Suprapubic skin (tissue), 4 donors: ENCODE data around the gene FER. TPM values are rescaled to one million over a fixed set of nuclear protein-coding genes. Genes with fewer than 3 reads are reported as not detected.

Experiments
- DNase-seq, 2 donors: peaks; one replicate each; pipeline ENCODE4 v3.0.0-alpha.2; 2019; ENCODE audit warnings: low spot score in 2 of 2
- H3K27ac ChIP-seq: fragments of 200-600 bp; sonication (generic); one replicate; pipeline ENCODE4 v1.5.1; 2019
- H3K27me3 ChIP-seq: fragments of 200-600 bp; sonication (generic); one replicate; pipeline ENCODE4 v1.5.1; 2019
- H3K36me3 ChIP-seq: fragments of 200-600 bp; sonication (generic); one replicate; pipeline ENCODE4 v1.5.1; 2019
- H3K4me1 ChIP-seq: fragments of 200-600 bp; sonication (generic); one replicate; pipeline ENCODE4 v1.5.1; 2019
- H3K4me3 ChIP-seq: fragments of 200-600 bp; sonication (generic); one replicate; pipeline ENCODE4 v1.5.1; 2019; ENCODE audit warnings: mild to moderate bottlenecking
- H3K9me3 ChIP-seq: fragments of 200-600 bp; sonication (generic); one replicate; pipeline ENCODE4 v1.5.1; 2019
- EP300 ChIP-seq: sonication (generic); formaldehyde crosslinking; IDR thresholded peaks from one replicate; pipeline ENCODE4 v1.6.1; 2017; ENCODE audit warnings: antibody characterized with exemption
- POLR2A ChIP-seq, 2 donors: fragments of 450-650 bp; IDR thresholded peaks; one replicate each; pipeline ENCODE4 v1.6.1; 2017; ENCODE audit warnings: antibody characterized with exemption in 2 of 2, mild to moderate bottlenecking in 2 of 2, moderate library complexity in 2 of 2
- POLR2AphosphoS5 ChIP-seq, 3 donors: sonication (generic); formaldehyde crosslinking; IDR thresholded peaks; one replicate each; pipeline ENCODE4 v1.6.1; 2017; ENCODE audit warnings: antibody characterized with exemption in 3 of 3
- WGBS: methylation state at CpG from one replicate; pipeline ENCODE4 v1.1.5; 2018; 5-methylcytosine and 5-hydroxymethylcytosine counted together
- total RNA-seq, 4 donors: library from RNA; depleted of rRNA; stranded (reverse); fragments of >200 nt; gene quantifications; one replicate each; pipeline ENCODE4 v1.1.0, GENCODE V29; 2016
- TF ChIP-seq, protein P1 (sequence below), 2 donors: fragments of 200-600 bp in 1 of 2; fragments of 450-650 bp in 1 of 2; sonication (generic) in 1 of 2; IDR thresholded peaks; one replicate each; pipeline ENCODE4 v1.5.1; 2016 to 2019; ENCODE audit warnings: antibody characterized with exemption in 2 of 2, mild to moderate bottlenecking in 1 of 2, moderate library complexity in 1 of 2

FER gene
- total RNA-seq, 4 donors from 2014 or later = 16.1 to 29.9 (median 23.3) TPM

DNA sequence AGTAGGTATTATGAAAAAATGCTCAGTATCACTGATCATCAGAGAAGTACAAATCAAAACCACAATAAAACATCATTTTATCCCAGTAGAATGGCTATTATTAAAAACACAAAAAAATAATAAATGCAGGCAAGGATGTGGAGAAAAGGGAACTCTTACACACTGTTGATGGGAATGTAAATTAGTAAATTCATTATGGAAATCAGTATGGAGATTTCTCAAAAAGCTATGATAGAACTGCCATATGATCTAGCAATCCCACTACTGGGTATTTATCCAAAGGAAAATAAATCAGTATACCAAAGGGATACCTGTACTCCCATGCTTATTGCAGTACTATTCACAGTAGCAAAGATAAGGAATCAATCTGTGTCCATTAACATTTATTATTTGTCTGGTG, 209.6 kb downstream of the FER start:
- no peak overlapping the region for H3K4me3 ChIP-seq
- H3K27me3 ChIP-seq = no peaks in the 10 kb centered on the region
- TF ChIP-seq EP300 = no peak
- no peak for TF ChIP-seq POLR2AphosphoS5 (IDR thresholded peaks at IDR 0.05)
- TF ChIP-seq, protein P1, sequence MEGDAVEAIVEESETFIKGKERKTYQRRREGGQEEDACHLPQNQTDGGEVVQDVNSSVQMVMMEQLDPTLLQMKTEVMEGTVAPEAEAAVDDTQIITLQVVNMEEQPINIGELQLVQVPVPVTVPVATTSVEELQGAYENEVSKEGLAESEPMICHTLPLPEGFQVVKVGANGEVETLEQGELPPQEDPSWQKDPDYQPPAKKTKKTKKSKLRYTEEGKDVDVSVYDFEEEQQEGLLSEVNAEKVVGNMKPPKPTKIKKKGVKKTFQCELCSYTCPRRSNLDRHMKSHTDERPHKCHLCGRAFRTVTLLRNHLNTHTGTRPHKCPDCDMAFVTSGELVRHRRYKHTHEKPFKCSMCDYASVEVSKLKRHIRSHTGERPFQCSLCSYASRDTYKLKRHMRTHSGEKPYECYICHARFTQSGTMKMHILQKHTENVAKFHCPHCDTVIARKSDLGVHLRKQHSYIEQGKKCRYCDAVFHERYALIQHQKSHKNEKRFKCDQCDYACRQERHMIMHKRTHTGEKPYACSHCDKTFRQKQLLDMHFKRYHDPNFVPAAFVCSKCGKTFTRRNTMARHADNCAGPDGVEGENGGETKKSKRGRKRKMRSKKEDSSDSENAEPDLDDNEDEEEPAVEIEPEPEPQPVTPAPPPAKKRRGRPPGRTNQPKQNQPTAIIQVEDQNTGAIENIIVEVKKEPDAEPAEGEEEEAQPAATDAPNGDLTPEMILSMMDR (IDR thresholded peaks at IDR 0.05) = no peak
- H3K27ac ChIP-seq = no peak overlapping the region
- H3K36me3 ChIP-seq = peaks cover under 1% of the 10 kb centered on the region
- DNase-seq = no peak
- no peaks in the 10 kb centered on the region for H3K4me1 ChIP-seq
- H3K9me3 ChIP-seq = no peaks in the 10 kb centered on the region

DNA sequence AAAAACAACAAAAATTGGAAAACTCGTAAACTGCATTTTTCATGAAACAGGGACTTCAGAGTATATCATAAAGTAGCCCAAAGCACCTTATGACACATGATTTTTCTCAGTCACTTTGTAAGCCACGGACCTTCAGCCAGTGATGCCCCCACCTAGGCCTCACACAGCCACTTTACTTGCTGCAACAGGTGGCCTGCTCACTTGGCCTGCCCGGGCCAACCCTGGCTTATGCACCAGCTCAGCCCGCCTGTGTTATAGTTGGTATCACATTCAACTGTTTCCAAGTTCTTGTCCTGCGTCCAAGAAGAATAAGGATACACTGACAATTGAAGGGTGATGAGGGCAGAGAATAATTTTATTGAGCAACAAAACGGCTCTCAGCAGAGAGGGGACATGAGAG, 219.2 kb downstream of the FER start:
- DNase-seq = no peak
- Histone ChIP-seq H3K27ac (no peak overlapping the region), H3K9me3 (no peaks in the 10 kb centered on the region), H3K36me3 (peaks cover 10% of the 10 kb centered on the region), H3K27me3 (no peaks in the 10 kb centered on the region), H3K4me3 (no peak overlapping the region), H3K4me1 (no peaks in the 10 kb centered on the region)
- 95% methylated on average over 6 of the region's 6 CpGs for WGBS
- TF ChIP-seq POLR2A (IDR thresholded peaks at IDR 0.05) (no peak), EP300 (no peak), POLR2AphosphoS5 (IDR thresholded peaks at IDR 0.05) (no peak)
- TF ChIP-seq, protein P1 (IDR thresholded peaks at IDR 0.05) = no peak

DNA sequence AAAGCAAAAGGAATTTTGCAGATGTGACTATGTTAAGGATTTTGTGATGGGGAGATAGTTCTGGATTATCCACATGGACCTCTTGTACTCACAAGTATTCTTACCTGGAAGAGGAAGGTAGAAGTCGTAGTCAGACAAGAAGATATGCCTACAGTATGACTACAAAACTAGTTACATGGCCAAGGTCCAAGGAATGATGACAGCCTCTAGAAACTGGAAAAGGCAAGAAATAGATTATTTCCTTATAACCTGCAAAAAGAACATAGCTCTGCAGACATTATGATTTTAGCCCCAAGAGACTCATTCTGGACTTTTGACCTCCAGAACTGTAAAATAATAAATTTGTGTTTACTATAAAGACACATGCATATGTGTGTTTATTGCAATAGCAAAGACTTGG, 226.9 kb downstream of the FER start:
- no peak overlapping the region for H3K27ac ChIP-seq
- no peaks in the 10 kb centered on the region for H3K9me3 ChIP-seq
- TF ChIP-seq EP300 = no peak
- TF ChIP-seq, protein P1 (IDR thresholded peaks at IDR 0.05) = no peak
- no peak for TF ChIP-seq POLR2A (IDR thresholded peaks at IDR 0.05)
- no peak for TF ChIP-seq POLR2AphosphoS5 (IDR thresholded peaks at IDR 0.05)
- no peak overlapping the region for H3K4me3 ChIP-seq
- no peaks in the 10 kb centered on the region for H3K27me3 ChIP-seq
- H3K4me1 ChIP-seq = no peaks in the 10 kb centered on the region
- DNase-seq = no peak
- peaks cover 7% of the 10 kb centered on the region for H3K36me3 ChIP-seq
- WGBS = 98% methylated on average over 1 of the region's 1 CpG

DNA sequence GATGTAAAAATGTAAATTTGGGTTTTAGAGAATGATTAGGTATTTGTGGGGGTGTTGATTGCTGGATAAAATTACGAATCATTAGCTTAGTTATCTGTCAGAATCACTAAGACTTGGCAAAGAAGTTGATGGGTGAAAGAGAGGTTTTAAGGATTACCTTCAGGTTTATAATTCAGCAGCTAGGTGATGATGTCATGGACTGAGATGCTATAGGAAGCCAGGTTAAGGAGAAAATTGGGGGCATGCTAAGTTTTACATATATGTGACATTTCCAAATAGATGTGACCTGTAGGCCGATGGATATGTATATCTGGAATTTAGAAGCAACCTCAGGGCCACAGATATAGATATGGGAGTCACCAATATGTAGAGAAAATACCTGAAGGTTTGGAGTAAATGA, 228.0 kb downstream of the FER start:
- WGBS = 93% methylated on average over 2 of the region's 2 CpGs
- no peaks in the 10 kb centered on the region for H3K27me3 ChIP-seq
- no peak overlapping the region for H3K27ac ChIP-seq
- no peak for DNase-seq
- TF ChIP-seq POLR2AphosphoS5 (IDR thresholded peaks at IDR 0.05) (no peak), EP300 (no peak), POLR2A (IDR thresholded peaks at IDR 0.05) (no peak)
- TF ChIP-seq, protein P1 (IDR thresholded peaks at IDR 0.05) = no peak
- H3K4me1 ChIP-seq = no peaks in the 10 kb centered on the region
- H3K4me3 ChIP-seq = no peak overlapping the region
- H3K36me3 ChIP-seq = peaks cover 7% of the 10 kb centered on the region
- no peaks in the 10 kb centered on the region for H3K9me3 ChIP-seq

DNA sequence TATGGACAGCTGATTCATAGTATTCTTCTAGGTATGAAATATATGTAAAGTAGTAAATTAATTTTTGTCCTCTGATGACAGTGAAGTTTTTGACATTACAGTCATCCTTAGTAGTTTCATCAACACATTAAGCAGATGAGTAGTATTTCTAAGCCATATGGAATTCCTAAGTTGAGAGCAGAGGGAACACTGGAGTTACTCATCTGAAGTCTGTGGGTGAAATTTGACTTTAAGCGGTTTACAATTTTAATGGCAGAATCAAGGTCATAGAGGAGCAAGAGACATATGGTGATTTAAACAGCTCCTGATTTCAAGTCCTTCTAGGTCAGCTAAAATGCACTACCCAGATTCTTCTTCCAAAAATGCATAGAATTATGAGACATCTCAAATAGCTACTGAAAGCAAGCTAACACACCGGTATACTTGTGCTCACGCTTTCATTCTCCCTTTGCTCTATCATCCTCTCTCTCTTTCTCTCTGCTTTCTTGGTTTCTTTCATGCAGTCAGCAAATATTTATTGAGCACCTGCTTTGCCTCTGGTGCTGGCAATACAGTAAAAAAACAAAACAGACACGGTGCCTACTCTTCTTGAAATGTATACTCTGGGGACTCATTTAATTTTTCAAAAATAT, 235.9 kb downstream of the FER start:
- Histone ChIP-seq H3K4me3 (no peak overlapping the region), H3K27me3 (no peaks in the 10 kb centered on the region), H3K9me3 (no peaks in the 10 kb centered on the region), H3K36me3 (peaks cover 7% of the 10 kb centered on the region), H3K4me1 (no peaks in the 10 kb centered on the region), H3K27ac (no peak overlapping the region)
- 81% methylated on average over 4 of the region's 4 CpGs for WGBS
- TF ChIP-seq, protein P1 (IDR thresholded peaks at IDR 0.05) = no peak
- no peak for TF ChIP-seq EP300
- no peak for TF ChIP-seq POLR2AphosphoS5 (IDR thresholded peaks at IDR 0.05)
- no peak for TF ChIP-seq POLR2A (IDR thresholded peaks at IDR 0.05)
- no peak for DNase-seq
